Right atrium auricular region (tissue), 2 donors: ENCODE results near the gene PTRH1. TPM values are rescaled to one million over a fixed set of nuclear protein-coding genes. Genes with fewer than 3 reads are reported as not detected.

Experiments
- DNase-seq: peaks from one replicate; pipeline ENCODE4 v3.0.0-alpha.2; 2019; ENCODE audit warnings: low spot score
- H3K27ac ChIP-seq, 2 donors: fragments of 200-600 bp; sonication (generic); 1 replicate in 1 of 2; 2 replicates in 1 of 2; pipeline ENCODE4 v1.5.1; 2016 to 2019
- H3K27me3 ChIP-seq, 2 donors: fragments of 200-600 bp; sonication (generic); one replicate each; pipeline versions ENCODE4 v1.5.1 to v1.6.0; 2017 to 2019
- H3K36me3 ChIP-seq: fragments of 200-600 bp; sonication (generic); one replicate; pipeline ENCODE4 v1.5.1; 2016
- H3K4me1 ChIP-seq, 2 donors: fragments of 200-600 bp; sonication (generic); one replicate each; pipeline versions ENCODE4 v1.5.1 to v1.6.0; 2017 to 2019
- H3K4me3 ChIP-seq, 2 donors: fragments of 200-600 bp; sonication (generic); 1 replicate in 1 of 2; 2 replicates in 1 of 2; pipeline ENCODE4 v1.5.1; 2017 to 2019; ENCODE audit warnings: mild to moderate bottlenecking in 1 of 2, moderate library complexity in 1 of 2
- H3K9me3 ChIP-seq, 2 donors: fragments of 200-600 bp; sonication (generic); one replicate each; pipeline ENCODE4 v1.5.1; 2019
- total RNA-seq, 2 donors: library from RNA; depleted of rRNA; stranded (reverse); fragments of >200 nt; gene quantifications; one replicate each; pipeline ENCODE4 v1.1.0, GENCODE V29; 2016
- TF ChIP-seq, protein P1 (sequence below), 2 donors: fragments of 200-600 bp; sonication (generic); IDR thresholded peaks; one replicate each; pipeline ENCODE4 v1.5.1; 2019; ENCODE audit warnings: antibody characterized with exemption in 2 of 2

PTRH1 gene
- 10 to 100 TPM; 16.5 to 16.7 TPM for total RNA-seq

- TF ChIP-seq, protein P1, sequence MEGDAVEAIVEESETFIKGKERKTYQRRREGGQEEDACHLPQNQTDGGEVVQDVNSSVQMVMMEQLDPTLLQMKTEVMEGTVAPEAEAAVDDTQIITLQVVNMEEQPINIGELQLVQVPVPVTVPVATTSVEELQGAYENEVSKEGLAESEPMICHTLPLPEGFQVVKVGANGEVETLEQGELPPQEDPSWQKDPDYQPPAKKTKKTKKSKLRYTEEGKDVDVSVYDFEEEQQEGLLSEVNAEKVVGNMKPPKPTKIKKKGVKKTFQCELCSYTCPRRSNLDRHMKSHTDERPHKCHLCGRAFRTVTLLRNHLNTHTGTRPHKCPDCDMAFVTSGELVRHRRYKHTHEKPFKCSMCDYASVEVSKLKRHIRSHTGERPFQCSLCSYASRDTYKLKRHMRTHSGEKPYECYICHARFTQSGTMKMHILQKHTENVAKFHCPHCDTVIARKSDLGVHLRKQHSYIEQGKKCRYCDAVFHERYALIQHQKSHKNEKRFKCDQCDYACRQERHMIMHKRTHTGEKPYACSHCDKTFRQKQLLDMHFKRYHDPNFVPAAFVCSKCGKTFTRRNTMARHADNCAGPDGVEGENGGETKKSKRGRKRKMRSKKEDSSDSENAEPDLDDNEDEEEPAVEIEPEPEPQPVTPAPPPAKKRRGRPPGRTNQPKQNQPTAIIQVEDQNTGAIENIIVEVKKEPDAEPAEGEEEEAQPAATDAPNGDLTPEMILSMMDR (IDR thresholded peaks at IDR 0.05) = no peak
- no peaks in the 10 kb centered on the region for H3K9me3 ChIP-seq
- peak; percentile 98 for DNase-seq
- peak within 1 kb of the TSS; percentile 56 to 68 for H3K4me3 ChIP-seq
- peak within 1 kb of the TSS; percentile 80 to 84 for H3K27ac ChIP-seq
- no peaks in the 10 kb centered on the region for H3K36me3 ChIP-seq
- H3K27me3 ChIP-seq = no peaks in the 10 kb centered on the region
- peaks cover 0 to 19% of the 10 kb centered on the region in 2 donors for H3K4me1 ChIP-seq
These were observed at the start of gene PTRH1, which contains the start of gene TTC16 for GRCh38 chr9:127715470-127716337. TSS of gene PTRH1 (minus strand) at chr9:127715663. CDS start at chr9:127715639, 24 bp downstream. TSS of gene TTC16 (plus strand) at chr9:127716079. CDS start at chr9:127716146, 67 bp downstream.

DNA sequence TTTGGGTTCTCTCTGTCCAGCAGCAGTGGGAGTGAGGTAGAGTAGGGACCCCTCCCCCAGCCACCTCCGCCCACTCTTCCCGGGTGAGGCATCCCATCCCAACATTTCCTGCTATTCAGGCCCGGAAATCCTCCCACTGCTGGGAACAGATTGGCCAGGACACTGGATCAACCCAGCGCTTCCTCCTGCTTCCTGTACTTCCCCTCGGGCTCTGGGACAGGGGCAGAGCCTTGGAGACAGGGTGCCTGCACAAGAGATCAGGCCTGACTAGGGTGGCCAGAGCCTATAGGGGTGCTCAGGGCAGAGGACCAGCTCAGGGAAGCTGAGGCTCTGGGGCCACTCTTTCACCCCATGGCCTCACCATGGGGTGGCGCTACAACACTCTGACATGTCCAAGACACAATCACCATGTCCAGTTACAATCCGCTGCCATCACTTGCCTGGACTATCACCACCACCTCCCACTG is 48.5 kb upstream of the PTRH1 start:
- peaks cover 0 to 57% of the 10 kb centered on the region in 2 donors for H3K4me1 ChIP-seq
- TF ChIP-seq, protein P1 (IDR thresholded peaks at IDR 0.05) = peak; percentile 22 to 65
- H3K4me3 ChIP-seq = no peak overlapping the region
- H3K9me3 ChIP-seq = no peaks in the 10 kb centered on the region
- DNase-seq = no peak
- no peaks in the 10 kb centered on the region for H3K27me3 ChIP-seq
- no peaks in the 10 kb centered on the region for H3K36me3 ChIP-seq
- H3K27ac ChIP-seq = peak overlapping the region; percentile 53 to 67

DNA sequence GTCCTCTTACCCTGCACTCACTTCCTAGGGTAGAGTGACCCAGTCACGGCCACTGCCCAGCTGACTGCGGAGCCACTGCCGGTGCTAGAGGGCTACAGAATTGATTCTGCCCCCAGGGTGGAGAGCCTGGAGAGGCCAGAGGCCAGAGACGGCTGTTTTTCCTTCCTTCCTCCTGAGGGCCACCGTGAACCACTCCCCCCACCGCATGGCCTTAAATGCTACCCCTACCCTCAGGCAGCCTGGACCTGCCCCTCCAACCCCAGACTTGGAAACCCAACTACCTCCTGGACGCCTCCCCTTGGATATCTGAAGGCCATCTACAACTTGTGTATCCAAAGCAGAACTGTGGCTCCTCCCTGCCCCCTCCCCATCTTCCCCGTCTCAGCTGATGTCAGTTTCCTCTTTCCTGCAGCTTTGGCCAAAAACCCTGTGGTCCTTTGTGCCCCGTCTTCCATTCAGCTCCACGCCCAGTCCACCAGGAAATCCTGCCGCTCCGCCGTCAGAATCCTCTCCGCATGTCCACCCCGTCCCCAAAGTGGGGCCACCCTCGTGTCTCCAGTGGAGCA is 46.7 kb upstream of the PTRH1 start:
- H3K4me3 ChIP-seq = peak overlapping the region; percentile 14 to 31
- H3K4me1 ChIP-seq = peaks cover 0 to 43% of the 10 kb centered on the region in 2 donors
- H3K36me3 ChIP-seq = no peaks in the 10 kb centered on the region
- H3K27ac ChIP-seq = peak overlapping the region; percentile 53 to 67
- H3K9me3 ChIP-seq = no peaks in the 10 kb centered on the region
- no peaks in the 10 kb centered on the region for H3K27me3 ChIP-seq
- peak; percentile 79 for DNase-seq
- TF ChIP-seq, protein P1 (IDR thresholded peaks at IDR 0.05) = no peak

DNA sequence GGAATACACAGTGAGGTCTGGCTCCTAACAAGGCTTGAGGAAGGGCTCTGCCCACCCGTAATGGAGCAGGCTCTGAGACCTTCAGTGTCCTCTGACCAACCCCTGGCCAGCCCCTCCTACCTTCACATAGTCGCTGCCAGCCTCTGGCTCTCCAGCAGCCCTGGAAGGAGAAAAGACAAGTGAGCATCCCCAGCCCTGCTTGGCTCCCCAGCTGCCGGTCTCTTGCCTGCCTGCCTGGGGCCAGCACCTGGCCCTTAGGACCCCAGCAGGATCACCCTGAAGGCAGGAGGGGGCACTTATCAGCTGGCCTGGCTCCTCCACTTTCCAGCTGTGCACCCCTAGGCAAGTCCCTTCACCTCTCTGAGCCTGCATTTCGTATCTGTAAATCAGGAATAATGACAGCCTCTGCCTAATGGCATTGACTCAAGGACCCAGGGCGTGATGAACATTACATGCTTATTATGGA is 46.1 kb upstream of the PTRH1 start:
- peaks cover 0 to 2% of the 10 kb centered on the region in 2 donors for H3K27me3 ChIP-seq
- no peaks in the 10 kb centered on the region for H3K36me3 ChIP-seq
- TF ChIP-seq, protein P1 (IDR thresholded peaks at IDR 0.05) = no peak
- peak overlapping the region; percentile 50 to 67 for H3K27ac ChIP-seq
- peaks cover 0 to 36% of the 10 kb centered on the region in 2 donors for H3K4me1 ChIP-seq
- H3K4me3 ChIP-seq = peak overlapping the region; percentile 14 to 31
- no peaks in the 10 kb centered on the region for H3K9me3 ChIP-seq
- no peak for DNase-seq

DNA sequence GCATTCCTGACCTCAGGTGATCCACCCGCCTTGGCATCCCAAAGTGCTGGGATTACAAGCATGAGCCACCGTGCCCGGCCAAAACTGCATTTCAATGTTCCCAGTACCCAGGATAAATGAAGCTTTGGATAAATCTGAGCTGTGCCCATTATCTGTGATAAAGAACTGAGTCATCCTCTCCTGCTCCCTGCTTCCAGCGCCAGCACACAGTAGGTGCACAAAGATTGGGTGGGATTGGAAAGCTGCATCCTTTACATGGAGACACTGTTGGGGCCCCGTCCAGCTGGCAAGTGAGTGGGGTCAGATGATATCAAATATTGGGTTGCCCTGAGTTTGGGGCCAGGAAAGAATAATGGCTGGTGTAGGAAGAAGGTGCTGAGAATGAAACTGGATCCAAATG is 45.6 kb upstream of the PTRH1 start:
- H3K27me3 ChIP-seq = peaks cover 0 to 2% of the 10 kb centered on the region in 2 donors
- no peaks in the 10 kb centered on the region for H3K36me3 ChIP-seq
- TF ChIP-seq, protein P1 (IDR thresholded peaks at IDR 0.05) = no peak
- H3K9me3 ChIP-seq = no peaks in the 10 kb centered on the region
- peak overlapping the region in 1 of 2 donors; percentile 31 for H3K4me3 ChIP-seq
- peak overlapping the region; percentile 50 to 67 for H3K27ac ChIP-seq
- H3K4me1 ChIP-seq = peaks cover 0 to 38% of the 10 kb centered on the region in 2 donors
- no peak for DNase-seq
